HepG2 (cell line): Measurements from ENCODE around the gene MRGPRX4. TPM values are rescaled to one million over a fixed set of nuclear protein-coding genes. Genes with fewer than 3 reads are reported as not detected.

Source experiments
- ATAC-seq: fragments of 200-7000 bp; cut with Tn5 transposase; 3 replicates; pipeline ENCODE4 v1.9.1; 2020; ENCODE audit warnings: mild to moderate bottlenecking, moderate library complexity
- BruUV-seq: library from RNA; stranded (reverse); fragments of 400-500 nt; replicated peaks from 2 replicates; lab custom pipeline; 2021; lab: Mats Ljungman, UMichigan
- CTCF ChIA-PET: fragments of 300-600 bp; formaldehyde crosslinking; extraction: SDS; loops from one replicate; lab custom pipeline; 2021; ENCODE audit warnings: low total read pairs, inconsistent platforms, low intra/inter-chr PET ratio; lab: Yijun Ruan, JAX
- POLR2A ChIA-PET: fragments of 350-600 bp; sonication (Branson Sonifier 250); formaldehyde crosslinking; loops from one replicate; lab custom pipeline; 2020; ENCODE audit warnings: antibody characterized with exemption, inconsistent platforms; lab: Yijun Ruan, JAX
- DNase-seq: peaks from one replicate; pipeline ENCODE4 v3.0.0-alpha.2; 2015; ENCODE audit warnings: low spot score
- FAIRE-seq: peaks from 3 replicates; lab custom pipeline; 2011; peaks lifted over from hg19 to GRCh38; lab: Jason Lieb, UNC
- H2AFZ ChIP-seq: one replicate; pipeline ENCODE4 v1.6.1; 2011; ENCODE audit warnings: low read length, inconsistent platforms
- H3K27ac ChIP-seq: fragments of 300-600 bp; 3 replicates; pipeline ENCODE4 v1.8.0; 2011; ENCODE audit warnings: mixed run types, mild to moderate bottlenecking, mixed read lengths, low read length, inconsistent platforms; ENCODE audit not compliant: insufficient read depth; ENCODE audit errors: extremely low read length
- H3K27me3 ChIP-seq, 2 experiments: fragments of 200-600 bp in 1 of 2; 2 replicates in 1 of 2; 3 replicates in 1 of 2; pipeline versions ENCODE4 v1.6.0 to v1.8.0; 2011; ENCODE audit warnings: low read length in 2 of 2, mild to moderate bottlenecking in 2 of 2, moderate library complexity in 2 of 2, inconsistent platforms in 1 of 2; ENCODE audit not compliant: insufficient read depth in 2 of 2, control insufficient read depth in 1 of 2
- H3K36me3 ChIP-seq, 2 experiments: fragments of 200-600 bp in 1 of 2; replicated peaks in 1 of 2; 2 replicates in 1 of 2; 3 replicates in 1 of 2; pipeline versions ENCODE4 v1.5.1 to v1.8.0; 2011; ENCODE audit warnings: low read length in 2 of 2, inconsistent platforms in 1 of 2; ENCODE audit not compliant: insufficient read depth in 2 of 2, control insufficient read depth in 1 of 2
- H3K4me1 ChIP-seq: 2 replicates; pipeline ENCODE4 v1.5.1; 2012; ENCODE audit warnings: low read length, inconsistent platforms; ENCODE audit not compliant: insufficient read depth
- H3K4me2 ChIP-seq: 2 replicates; pipeline ENCODE4 v1.6.0; 2011; ENCODE audit warnings: low read depth, low read length, inconsistent platforms
- H3K4me3 ChIP-seq, 3 experiments: fragments of 200-600 bp in 1 of 3; sonication (generic), shearing (Covaris generic) in 1 of 3; replicated peaks in 1 of 3; 2 replicates each; pipeline ENCODE4 v1.5.1; 2011 to 2016; ENCODE audit warnings: low read length in 3 of 3, inconsistent platforms in 2 of 3, low read depth in 2 of 3, mild to moderate bottlenecking in 2 of 3, control low read depth in 1 of 3, mixed read lengths in 1 of 3; ENCODE audit not compliant: insufficient read depth in 1 of 3
- H3K79me2 ChIP-seq: one replicate; pipeline ENCODE4 v1.6.1; 2011; ENCODE audit warnings: low read length, inconsistent platforms; ENCODE audit not compliant: insufficient read depth
- H3K9ac ChIP-seq: 2 replicates; pipeline ENCODE4 v1.6.0; 2011; ENCODE audit warnings: mild to moderate bottlenecking, low read depth, low read length, inconsistent platforms; ENCODE audit not compliant: insufficient read depth
- H3K9me3 ChIP-seq: 2 replicates; pipeline ENCODE4 v1.5.1; 2012; ENCODE audit warnings: mild to moderate bottlenecking, low read length
- H4K20me1 ChIP-seq: 2 replicates; pipeline ENCODE4 v1.6.0; 2011; ENCODE audit warnings: inconsistent platforms, mild to moderate bottlenecking, low read length, moderate library complexity; ENCODE audit not compliant: insufficient read depth
- ATF3 ChIP-seq: sonication (generic); formaldehyde crosslinking; IDR thresholded peaks from 2 replicates; pipeline ENCODE4 v1.4.0; 2020; ENCODE audit warnings: missing genetic modification reagents
- ATF7-NPFF ChIP-seq: sonication (generic); formaldehyde crosslinking; IDR thresholded peaks from 2 replicates; pipeline ENCODE4 v1.8.1; 2023; ENCODE audit warnings: mild to moderate bottlenecking, low read depth, missing genetic modification reagents, moderate library complexity
- GABPB1 ChIP-seq: IDR thresholded peaks from 2 replicates; pipeline ENCODE4 v1.6.1; 2016; ENCODE audit warnings: mild to moderate bottlenecking, missing genetic modification reagents, moderate library complexity, missing compliant biosample characterization
- GRHL1 ChIP-seq: sonication (generic); formaldehyde crosslinking; conservative IDR thresholded peaks from 2 replicates; pipeline ENCODE4 v1.8.0; 2022; ENCODE audit warnings: missing genetic modification reagents
- HNRNPUL1 ChIP-seq: fragments of 200-400 bp; formaldehyde crosslinking; IDR thresholded peaks from 2 replicates; pipeline ENCODE4 v1.6.1; 2017; ENCODE audit warnings: low read depth, mild to moderate bottlenecking, low read length, moderate library complexity
- MBD4 ChIP-seq: IDR thresholded peaks from 2 replicates; pipeline ENCODE4 v1.6.1; 2012; ENCODE audit warnings: low read length, inconsistent platforms, borderline replicate concordance
- MEF2D ChIP-seq: sonication (generic); formaldehyde crosslinking; IDR thresholded peaks from 2 replicates; pipeline ENCODE4 v1.5.1; 2020; ENCODE audit warnings: mild to moderate bottlenecking, missing genetic modification reagents
- RCOR2 ChIP-seq: IDR thresholded peaks from 2 replicates; pipeline ENCODE4 v1.6.1; 2016; ENCODE audit warnings: missing biosample characterization, missing genetic modification reagents
- STAG1 ChIP-seq: sonication (generic); formaldehyde crosslinking; IDR thresholded peaks from 2 replicates; pipeline ENCODE4 v1.4.0; 2020; ENCODE audit warnings: missing genetic modification reagents
- TCF12 ChIP-seq, 2 experiments: fragments of 450-650 bp in 1 of 2; sonication (generic) in 1 of 2; formaldehyde crosslinking in 1 of 2; IDR thresholded peaks; 2 replicates each; pipeline versions ENCODE4 v1.6.1 to v1.8.0; 2017 to 2022; ENCODE audit warnings: antibody characterized with exemption in 1 of 2, mild to moderate bottlenecking in 1 of 2, missing genetic modification reagents in 1 of 2, moderate library complexity in 1 of 2
- ZFP37 ChIP-seq: sonication (generic); formaldehyde crosslinking; IDR thresholded peaks from 2 replicates; pipeline ENCODE4 v1.4.0; 2020; ENCODE audit warnings: missing genetic modification reagents, borderline replicate concordance
- ZGPAT ChIP-seq: IDR thresholded peaks from 2 replicates; pipeline ENCODE4 v1.6.1; 2016; ENCODE audit warnings: mild to moderate bottlenecking
- ZMAT3 ChIP-seq: sonication (generic); formaldehyde crosslinking; conservative IDR thresholded peaks from 2 replicates; pipeline ENCODE4 v1.7.0; 2021; ENCODE audit warnings: missing genetic modification reagents
- ZNF33A ChIP-seq: sonication (generic); formaldehyde crosslinking; IDR thresholded peaks from 2 replicates; pipeline ENCODE4 v1.5.1; 2020; ENCODE audit warnings: missing genetic modification reagents, mild to moderate bottlenecking, moderate library complexity, borderline replicate concordance
- ZNF816 ChIP-seq: sonication (generic); formaldehyde crosslinking; IDR thresholded peaks from 2 replicates; pipeline ENCODE4 v1.8.0; 2022; ENCODE audit warnings: missing genetic modification reagents, mild to moderate bottlenecking, borderline replicate concordance
- WGBS: methylation state at CpG from one replicate; pipeline ENCODE4 v1.1.6; 2017; ENCODE audit warnings: low lambda C conversion rate; 5-methylcytosine and 5-hydroxymethylcytosine counted together
- in situ Hi-C: cut with HindIII; loops from 2 replicates; pipeline ENCODE4 v1.10.0; 2017; ENCODE audit warnings: low pct_unique_long_range_greater_than_20kb; ENCODE audit not compliant: extremely low pct_ligation_motif_present
- intact Hi-C: fragments of 100-400 bp; cut with micrococcal nuclease; formaldehyde crosslinking; loops from one replicate; pipeline ENCODE4 v1.10.0; 2022; ENCODE audit not compliant: unreplicated experiment
- polyA plus RNA-seq, 8 experiments: library from polyadenylated mRNA; depleted of rRNA in 3 of 8; stranded (reverse) in 7 of 8; unstranded in 1 of 8; fragments of >200 nt; fragmentation: Illumina TruSeq in 4 of 8; extraction: Trizol in 4 of 8; gene quantifications; 2 replicates each; pipeline versions ENCODE4 v1.2.1 to v1.2.3, GENCODE V29; 2011 to 2016; ENCODE audit warnings: low read depth in 4 of 8, missing spikeins in 1 of 8, mixed read lengths in 1 of 8; ENCODE audit not compliant: insufficient read depth in 1 of 8
- total RNA-seq, 5 experiments: library from RNA; depleted of rRNA; stranded (reverse); fragments of >200 nt; fragmentation: Illumina TruSeq; extraction: Trizol; gene quantifications; 2 replicates each; pipeline ENCODE4 v1.2.3, GENCODE V29; 2016; ENCODE audit warnings: low read depth in 1 of 5

The MRGPRX4 gene
- total and polyA plus RNA-seq, 2 of the 13 experiments (the other 11 are each of a cell fraction or from before 2014, with no cell fraction given) = 0.18 TPM

GRCh38 chr11:18209058-18209457 lies 36.4 kb downstream of the MRGPRX4 start:
- H3K79me2 ChIP-seq = no peaks in the 10 kb centered on the region
- peaks cover 15% of the 10 kb centered on the region; the same call in 1 of the 2 replicates for H3K4me1 ChIP-seq
- TF ChIP-seq ATF3 (no peak), MBD4 (no peak), ZNF816 (CRISPR knock-in tag) (no peak), ZNF33A (no peak), ATF7-NPFF (CRISPR knock-in tag) (no peak), ZFP37 (CRISPR knock-in tag) (no peak), GABPB1 (CRISPR knock-in tag) (no peak), ZMAT3 (no peak), STAG1 (no peak), TCF12 (IDR thresholded peaks at IDR 0.05) (no peak), TCF12 (CRISPR knock-in tag; IDR thresholded peaks at IDR 0.05) (no peak), RCOR2 (no peak), HNRNPUL1 (no peak), MEF2D (no peak), ZGPAT (CRISPR knock-in tag) (no peak), GRHL1 (CRISPR knock-in tag) (no peak)
- TF ChIP-seq, all 625 proteins: peak for 0
- no peak overlapping the region for H3K4me2 ChIP-seq
- H2AFZ ChIP-seq = no peak overlapping the region
- no peaks in the 10 kb centered on the region for H3K36me3 ChIP-seq
- H3K27ac ChIP-seq = no peak overlapping the region
- H3K9me3 ChIP-seq = no peaks in the 10 kb centered on the region
- 78% methylated on average over 29 of the region's 33 CpGs for WGBS
- H4K20me1 ChIP-seq = no peaks in the 10 kb centered on the region
- ChIA-PET POLR2A (no interaction called here), CTCF (no interaction called here)
- no peak for DNase-seq
- H3K4me3 ChIP-seq = no peak overlapping the region
- in situ Hi-C loops = no loop called here
- intact Hi-C loops = no loop called here
- BruUV-seq = no TSS peak
- FAIRE-seq = no peak
- H3K27me3 ChIP-seq = peaks cover 0 to 4% of the 10 kb centered on the region in 2 experiments; a peak in 1 of 5 replicates
- ATAC-seq = no peak
- H3K9ac ChIP-seq = no peak overlapping the region
